ENCODE results near the gene CFB. TPM values are rescaled to one million over a fixed set of nuclear protein-coding genes. Genes with fewer than 3 reads are reported as not detected.
A peak's percentile ranks its signal among the peaks of the same experiment; 100 is the strongest.

CFB gene
- total and polyA plus RNA-seq, 9 of the 15 experiments (the other 6 are each of a cell fraction or from before 2014, with no cell fraction given): 0.08 to 0.91 (median 0.22) TPM; not detected in 4

DNA sequence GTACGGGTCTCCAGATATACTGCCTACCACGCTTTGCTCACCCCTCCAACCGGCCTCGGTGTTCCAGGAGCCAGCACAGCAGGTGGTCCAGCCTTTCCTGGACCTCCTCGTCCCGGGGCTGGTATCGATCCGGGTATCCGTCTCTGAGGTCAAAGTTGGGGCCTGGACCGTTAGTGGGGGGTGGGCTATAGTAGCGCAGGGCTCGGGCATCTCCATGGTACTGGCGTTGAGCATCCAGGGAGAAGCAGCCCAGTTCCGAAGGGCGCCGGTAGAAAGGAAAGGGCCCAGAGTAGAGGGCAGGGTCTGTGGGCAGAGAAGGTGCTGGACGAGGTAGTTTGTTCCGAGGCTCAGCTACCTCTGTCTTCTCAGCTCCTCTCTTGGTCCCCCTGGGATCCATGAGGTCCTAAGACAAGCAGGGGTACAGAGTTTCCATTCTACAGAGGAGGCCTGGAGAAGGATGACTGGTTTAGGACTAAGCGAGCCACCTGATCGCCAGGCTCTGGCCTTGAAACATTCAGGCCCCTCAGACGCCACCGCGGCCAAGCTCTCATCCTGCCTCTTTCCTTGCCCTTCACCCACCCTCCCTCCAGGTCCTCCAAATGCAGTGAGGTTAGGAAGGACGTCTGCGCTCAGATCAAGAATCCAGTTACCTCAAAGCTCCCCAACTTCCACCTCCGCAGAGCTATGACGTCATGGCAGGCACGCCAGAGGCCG, 25.5 kb downstream of the CFB start (continued):
- TF ChIP-seq ZNF311 (CRISPR knock-in tag; IDR thresholded peaks at IDR 0.05) (peak; percentile 86), TBL1XR1 (IDR thresholded peaks at IDR 0.05; ENCODE audit: low read length in 2 of 2) (0 out of 4 replicates have a peak, but pooled peaks of 1 of the 2 experiments have one; percentile 5), TOE1 (IDR thresholded peaks at IDR 0.05; ENCODE audit: borderline replicate concordance) (no peak), TOE1 (CRISPR knock-in tag; IDR thresholded peaks at IDR 0.05; ENCODE audit: borderline replicate concordance, low read depth) (0 out of 2 replicates have a peak, but pooled peaks have one; percentile 42), DPF2 (IDR thresholded peaks at IDR 0.05) (peak; percentile 80; the same call in 1 of the 2 replicates), ZNF644 (tag; IDR thresholded peaks at IDR 0.05; ENCODE audit: low read depth) (0 out of 2 replicates have a peak, but pooled peaks have one; percentile 8), ARNT (IDR thresholded peaks at IDR 0.05) (peak; percentile 24 to 38; a peak in 1 of 4 replicates), HDGF (IDR thresholded peaks at IDR 0.05) (0 out of 2 replicates have a peak, but pooled peaks have one; percentile 10), POLR2AphosphoS2 (IDR thresholded peaks at IDR 0.05; ENCODE audit: low read length) (peak; percentile 64; the same call in 1 of the 2 replicates), LARP7 (IDR thresholded peaks at IDR 0.05) (0 out of 2 replicates have a peak, but pooled peaks have one; percentile 27), CREB1 (IDR thresholded peaks at IDR 0.05) (no peak), CREB1 (CRISPR knock-in tag; IDR thresholded peaks at IDR 0.05) (no peak), MTF1 (CRISPR knock-in tag; IDR thresholded peaks at IDR 0.05; ENCODE audit: borderline replicate concordance) (no peak), ZNF197 (CRISPR knock-in tag; IDR thresholded peaks at IDR 0.05; ENCODE audit: low read depth) (0 out of 2 replicates have a peak, but pooled peaks have one; percentile 51), ZNF76 (CRISPR knock-in tag; IDR thresholded peaks at IDR 0.05; ENCODE audit: borderline replicate concordance) (peak; percentile 94; the same call in 1 of the 2 replicates), ZNF408 (CRISPR knock-in tag; IDR thresholded peaks at IDR 0.05; ENCODE audit: low read depth) (peak; percentile 75; the same call in 1 of the 2 replicates)
- TF ChIP-seq, protein P1, sequence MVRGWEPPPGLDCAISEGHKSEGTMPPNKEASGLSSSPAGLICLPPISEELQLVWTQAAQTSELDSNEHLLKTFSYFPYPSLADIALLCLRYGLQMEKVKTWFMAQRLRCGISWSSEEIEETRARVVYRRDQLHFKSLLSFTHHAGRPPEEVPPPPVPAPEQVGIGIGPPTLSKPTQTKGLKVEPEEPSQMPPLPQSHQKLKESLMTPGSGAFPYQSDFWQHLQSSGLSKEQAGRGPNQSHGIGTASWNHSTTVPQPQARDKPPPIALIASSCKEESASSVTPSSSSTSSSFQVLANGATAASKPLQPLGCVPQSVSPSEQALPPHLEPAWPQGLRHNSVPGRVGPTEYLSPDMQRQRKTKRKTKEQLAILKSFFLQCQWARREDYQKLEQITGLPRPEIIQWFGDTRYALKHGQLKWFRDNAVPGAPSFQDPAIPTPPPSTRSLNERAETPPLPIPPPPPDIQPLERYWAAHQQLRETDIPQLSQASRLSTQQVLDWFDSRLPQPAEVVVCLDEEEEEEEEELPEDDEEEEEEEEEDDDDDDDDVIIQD (CRISPR knock-in tag; IDR thresholded peaks at IDR 0.05): 0 out of 2 replicates have a peak, but pooled peaks have one; percentile 74
- TF ChIP-seq, protein P2, sequence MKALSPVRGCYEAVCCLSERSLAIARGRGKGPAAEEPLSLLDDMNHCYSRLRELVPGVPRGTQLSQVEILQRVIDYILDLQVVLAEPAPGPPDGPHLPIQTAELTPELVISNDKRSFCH (CRISPR knock-in tag; IDR thresholded peaks at IDR 0.05): peak; percentile 68; the same call in 1 of the 2 replicates
- TF ChIP-seq, protein P2 (tag; IDR thresholded peaks at IDR 0.05): no peak
- TF ChIP-seq, protein P3, sequence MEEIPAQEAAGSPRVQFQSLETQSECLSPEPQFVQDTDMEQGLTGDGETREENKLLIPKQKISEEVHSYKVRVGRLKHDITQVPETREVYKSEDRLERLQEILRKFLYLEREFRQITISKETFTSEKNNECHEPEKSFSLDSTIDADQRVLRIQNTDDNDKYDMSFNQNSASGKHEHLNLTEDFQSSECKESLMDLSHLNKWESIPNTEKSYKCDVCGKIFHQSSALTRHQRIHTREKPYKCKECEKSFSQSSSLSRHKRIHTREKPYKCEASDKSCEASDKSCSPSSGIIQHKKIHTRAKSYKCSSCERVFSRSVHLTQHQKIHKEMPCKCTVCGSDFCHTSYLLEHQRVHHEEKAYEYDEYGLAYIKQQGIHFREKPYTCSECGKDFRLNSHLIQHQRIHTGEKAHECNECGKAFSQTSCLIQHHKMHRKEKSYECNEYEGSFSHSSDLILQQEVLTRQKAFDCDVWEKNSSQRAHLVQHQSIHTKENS (CRISPR knock-in tag; IDR thresholded peaks at IDR 0.05): peak; percentile 74; the same call in 1 of the 2 replicates
- TF ChIP-seq, protein P4, sequence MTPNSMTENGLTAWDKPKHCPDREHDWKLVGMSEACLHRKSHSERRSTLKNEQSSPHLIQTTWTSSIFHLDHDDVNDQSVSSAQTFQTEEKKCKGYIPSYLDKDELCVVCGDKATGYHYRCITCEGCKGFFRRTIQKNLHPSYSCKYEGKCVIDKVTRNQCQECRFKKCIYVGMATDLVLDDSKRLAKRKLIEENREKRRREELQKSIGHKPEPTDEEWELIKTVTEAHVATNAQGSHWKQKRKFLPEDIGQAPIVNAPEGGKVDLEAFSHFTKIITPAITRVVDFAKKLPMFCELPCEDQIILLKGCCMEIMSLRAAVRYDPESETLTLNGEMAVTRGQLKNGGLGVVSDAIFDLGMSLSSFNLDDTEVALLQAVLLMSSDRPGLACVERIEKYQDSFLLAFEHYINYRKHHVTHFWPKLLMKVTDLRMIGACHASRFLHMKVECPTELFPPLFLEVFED (CRISPR knock-in tag; conservative IDR thresholded peaks at IDR 0.05): peak; percentile 84; the same call in 1 of the 2 replicates
